Neural progenitor cell (in vitro differentiated cells): Measurements from ENCODE around the gene AP2B1. TPM values are rescaled to one million over a fixed set of nuclear protein-coding genes. Genes with fewer than 3 reads are reported as not detected.
A peak's percentile ranks its signal among the peaks of the same experiment; 100 is the strongest.

ENCODE experiments used
- DNase-seq: peaks from one replicate; pipeline ENCODE4 v3.0.0-alpha.2; 2016; ENCODE audit warnings: low spot score
- H2AFZ ChIP-seq: fragments of 200-600 bp; sonication (generic); replicated peaks from 2 replicates; pipeline ENCODE4 v1.6.1; 2016; ENCODE audit warnings: antibody characterized with exemption
- H3F3A ChIP-seq: fragments of 200-600 bp; sonication (generic); 2 replicates; pipeline ENCODE4 v1.6.1; 2016; ENCODE audit warnings: antibody characterized with exemption, low read depth
- H3K27ac ChIP-seq: fragments of 200-600 bp; sonication (generic); 2 replicates; pipeline ENCODE4 v1.5.1; 2016; ENCODE audit warnings: mild to moderate bottlenecking
- H3K27me3 ChIP-seq: fragments of 200-600 bp; sonication (generic); 2 replicates; pipeline ENCODE4 v1.6.1; 2016; ENCODE audit warnings: mild to moderate bottlenecking, moderate library complexity
- H3K36me3 ChIP-seq: fragments of 200-600 bp; sonication (generic); 2 replicates; pipeline ENCODE4 v1.5.1; 2016
- H3K4me1 ChIP-seq: fragments of 200-600 bp; sonication (generic); 2 replicates; pipeline ENCODE4 v1.6.1; 2016; ENCODE audit warnings: mixed run types
- H3K4me2 ChIP-seq: fragments of 200-600 bp; sonication (generic); 2 replicates; pipeline ENCODE4 v1.6.1; 2016
- H3K4me3 ChIP-seq: fragments of 200-600 bp; sonication (generic); 2 replicates; pipeline ENCODE4 v1.5.1; 2016
- H3K79me2 ChIP-seq: fragments of 200-600 bp; sonication (generic); 2 replicates; pipeline ENCODE4 v1.6.1; 2016; ENCODE audit warnings: low read depth
- H3K9ac ChIP-seq: fragments of 200-600 bp; sonication (generic); 2 replicates; pipeline ENCODE4 v1.6.1; 2016
- H3K9me3 ChIP-seq: fragments of 200-600 bp; sonication (generic); 2 replicates; pipeline ENCODE4 v1.5.1; 2016; ENCODE audit warnings: low read depth
- H4K20me1 ChIP-seq: fragments of 200-600 bp; sonication (generic); 2 replicates; pipeline ENCODE4 v1.6.1; 2016; ENCODE audit warnings: low read depth
- H3K27ac Mint-ChIP-seq: 3 replicates; pipeline ENCODE4 v1.8.0; 2021; ENCODE audit warnings: mixed read lengths
- H3K27me3 Mint-ChIP-seq: 2 replicates; pipeline ENCODE4 v1.8.0; 2022; ENCODE audit warnings: low read depth, mild to moderate bottlenecking, inconsistent platforms, moderate library complexity, mixed read lengths; ENCODE audit not compliant: insufficient read depth
- H3K36me3 Mint-ChIP-seq: 3 replicates; pipeline ENCODE4 v1.8.0; 2021; ENCODE audit warnings: mixed read lengths
- H3K4me1 Mint-ChIP-seq: 3 replicates; pipeline ENCODE4 v1.8.0; 2021; ENCODE audit warnings: mixed read lengths
- H3K4me3 Mint-ChIP-seq: 3 replicates; pipeline ENCODE4 v1.8.0; 2021; ENCODE audit warnings: mild to moderate bottlenecking, moderate library complexity, mixed read lengths
- H3K9me3 Mint-ChIP-seq: 3 replicates; pipeline ENCODE4 v1.8.0; 2020; ENCODE audit warnings: mixed read lengths
- CTCF ChIP-seq: fragments of 200-600 bp; sonication (generic); IDR thresholded peaks from 2 replicates; pipeline ENCODE4 v1.5.1; 2017; ENCODE audit warnings: antibody characterized with exemption, mild to moderate bottlenecking
- EZH2 ChIP-seq: fragments of 200-600 bp; sonication (generic); IDR thresholded peaks from 2 replicates; pipeline ENCODE4 v1.6.1; 2017; ENCODE audit warnings: antibody characterized with exemption, mild to moderate bottlenecking, moderate library complexity
- EZH2phosphoT487 ChIP-seq: fragments of 200-600 bp; sonication (generic); IDR thresholded peaks from 2 replicates; pipeline ENCODE4 v1.6.1; 2017; ENCODE audit warnings: antibody characterized with exemption
- total RNA-seq: library from RNA; depleted of rRNA; stranded (reverse); fragments of >200 nt; gene quantifications from 2 replicates; pipeline ENCODE4 v1.2.3, GENCODE V29; 2015; ENCODE audit warnings: low replicate concordance

The AP2B1 gene
- total RNA-seq, 1 donor from 2014 or later, result 125 TPM

GRCh38 chr17:35586569-35587073, 501 bp upstream of the AP2B1 start:
- TF ChIP-seq EZH2phosphoT487 (no peak), CTCF (no peak), EZH2 (no peak)
- H3K4me3 ChIP-seq, result peak overlapping the region; percentile 74

GRCh38 chr17:35588196-35588920, 1.2 kb downstream of the AP2B1 start:
- TF ChIP-seq EZH2phosphoT487 (no peak), CTCF (no peak), EZH2 (no peak)
- Mint-ChIP-seq H3K9me3 (no peaks in the 10 kb centered on the region), H3K4me1 (peaks cover 21% of the 10 kb centered on the region), H3K4me3 (peak overlapping the region; percentile 99), H3K36me3 (peaks cover 2% of the 10 kb centered on the region), H3K27ac (peak overlapping the region; percentile 96), H3K27me3 (peaks cover 6% of the 10 kb centered on the region)
- DNase-seq, result no peak
- Histone ChIP-seq H3K27me3 (peaks cover 9% of the 10 kb centered on the region), H3K36me3 (no peaks in the 10 kb centered on the region), H4K20me1 (peaks cover 18% of the 10 kb centered on the region), H3K4me2 (peak overlapping the region; percentile 73), H3K4me1 (peaks cover 13% of the 10 kb centered on the region), H3K9me3 (no peaks in the 10 kb centered on the region), H3F3A (peaks cover 11% of the 10 kb centered on the region), H3K9ac (peak overlapping the region; percentile 6), H3K79me2 (peaks cover 60% of the 10 kb centered on the region), H3K4me3 (peak overlapping the region; percentile 74), H2AFZ (no peak overlapping the region), H3K27ac (no peak overlapping the region)

More at GRCh38 chr17:35586569-35587073, 501 bp upstream of the AP2B1 start:
- Histone ChIP-seq H3K4me2 (peak overlapping the region; percentile 73), H3K36me3 (no peaks in the 10 kb centered on the region), H3K9ac (peak overlapping the region; percentile 60), H3K27me3 (peaks cover 12% of the 10 kb centered on the region), H4K20me1 (peaks cover 6% of the 10 kb centered on the region), H3K4me1 (peaks cover 13% of the 10 kb centered on the region), H2AFZ (peak overlapping the region; percentile 84), H3K79me2 (peaks cover 43% of the 10 kb centered on the region), H3K27ac (peak overlapping the region; percentile 91), H3F3A (peaks cover 11% of the 10 kb centered on the region), H3K9me3 (no peaks in the 10 kb centered on the region)
- H3K27me3 Mint-ChIP-seq, result peaks cover 6% of the 10 kb centered on the region
- H3K9me3 Mint-ChIP-seq, result no peaks in the 10 kb centered on the region
- no peaks in the 10 kb centered on the region for H3K36me3 Mint-ChIP-seq
- peak overlapping the region; percentile 96 for H3K27ac Mint-ChIP-seq
- H3K4me1 Mint-ChIP-seq, result peaks cover 21% of the 10 kb centered on the region
- peak overlapping the region; percentile 99 for H3K4me3 Mint-ChIP-seq
- no peak for DNase-seq

GRCh38 chr17:35596072-35596471, 8.9 kb downstream of the AP2B1 start:
- Mint-ChIP-seq H3K4me3 (no peak overlapping the region), H3K27ac (no peak overlapping the region), H3K27me3 (no peaks in the 10 kb centered on the region), H3K36me3 (peaks cover 17% of the 10 kb centered on the region), H3K4me1 (no peaks in the 10 kb centered on the region), H3K9me3 (no peaks in the 10 kb centered on the region)
- no peak overlapping the region for H3K4me3 ChIP-seq
- H3K4me2 ChIP-seq, result no peak overlapping the region
- DNase-seq, result no peak
- H3K9ac ChIP-seq, result no peak overlapping the region
- H2AFZ ChIP-seq, result no peak overlapping the region
- H3K9me3 ChIP-seq, result no peaks in the 10 kb centered on the region
- H3K79me2 ChIP-seq, result peaks cover 41% of the 10 kb centered on the region
- H3K36me3 ChIP-seq, result peaks cover 20% of the 10 kb centered on the region
- no peaks in the 10 kb centered on the region for H3F3A ChIP-seq
- H3K27ac ChIP-seq, result no peak overlapping the region
- no peaks in the 10 kb centered on the region for H3K4me1 ChIP-seq
- H3K27me3 ChIP-seq, result no peaks in the 10 kb centered on the region
- TF ChIP-seq EZH2phosphoT487 (no peak), CTCF (no peak), EZH2 (no peak)
- H4K20me1 ChIP-seq, result peaks cover 19% of the 10 kb centered on the region
